ACHN (cell line): ENCODE results near the gene EEF1AKMT4.

ENCODE experiments used
- DNase-seq: peaks from one replicate; pipeline ENCODE4 v3.0.0-alpha.2; 2015
- in situ Hi-C: cut with HindIII; loops from 2 replicates; pipeline ENCODE4 v1.10.0; 2017; ENCODE audit warnings: low sequenced_read_pairs, low pct_ligation_motif_present, low pct_unique_long_range_greater_than_20kb

EEF1AKMT4 gene

DNA sequence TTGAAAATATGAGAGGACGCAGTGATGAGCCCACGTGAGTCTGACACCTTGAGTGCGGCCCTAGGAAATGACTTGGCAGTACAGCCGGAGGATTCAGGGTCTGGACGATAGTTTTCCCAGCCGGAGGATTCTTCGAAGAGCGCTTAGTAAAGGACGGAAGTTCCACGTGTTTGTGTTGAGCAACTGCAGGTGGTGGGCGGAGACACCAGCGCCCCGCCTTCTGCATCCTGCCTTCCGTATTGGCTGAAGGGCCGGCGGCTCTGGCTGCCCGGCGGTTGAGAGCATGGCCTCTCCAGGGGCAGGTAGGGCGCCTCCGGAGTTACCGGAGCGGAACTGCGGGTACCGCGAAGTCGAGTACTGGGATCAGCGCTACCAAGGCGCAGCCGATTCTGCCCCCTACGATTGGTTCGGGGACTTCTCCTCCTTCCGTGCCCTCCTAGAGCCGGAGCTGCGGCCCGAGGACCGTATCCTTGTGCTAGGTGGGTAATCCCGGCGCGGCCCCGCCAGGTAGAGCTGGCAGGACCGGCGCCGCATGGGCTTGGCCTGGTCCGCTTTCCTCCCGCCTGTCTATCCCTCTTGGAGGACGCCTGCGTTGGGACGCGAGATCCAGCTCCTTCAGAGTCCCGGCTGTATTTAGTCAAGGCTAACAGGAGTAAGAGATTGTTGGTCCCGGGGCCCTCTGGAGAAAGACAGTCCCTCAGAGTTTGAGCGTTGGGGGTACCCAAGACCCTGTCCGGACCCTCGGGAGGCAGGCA lies at the start of gene EEF1AKMT4:
TSS of gene EEF1AKMT4 (plus strand) at position 261 of the 755 bp plus-strand sequence. CDS start at position 284, 23 bp downstream.
- peak; percentile 94 for DNase-seq
- in situ Hi-C loops = no loop called here

DNA sequence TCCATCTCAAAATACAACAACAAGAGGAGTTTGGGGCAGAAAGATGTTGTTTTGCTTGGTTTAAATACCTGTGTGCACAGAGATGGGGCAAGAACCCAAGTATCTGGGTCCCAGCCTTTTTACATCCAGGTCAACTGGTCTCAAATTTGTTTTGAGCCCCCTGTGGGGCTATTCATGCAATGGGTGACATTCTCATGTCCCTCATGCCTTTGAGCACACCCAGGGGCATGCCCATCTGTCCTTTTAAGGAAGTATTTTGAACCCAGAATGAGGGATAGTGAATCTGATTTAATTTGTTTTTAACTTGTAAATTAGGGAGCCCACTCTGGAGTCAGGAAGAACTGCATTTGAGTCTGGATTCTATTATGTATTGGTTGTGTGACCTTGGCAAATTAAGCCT lies 48.6 kb upstream of the EEF1AKMT4 start:
- in situ Hi-C loops = no loop called here
- no peak for DNase-seq

DNA sequence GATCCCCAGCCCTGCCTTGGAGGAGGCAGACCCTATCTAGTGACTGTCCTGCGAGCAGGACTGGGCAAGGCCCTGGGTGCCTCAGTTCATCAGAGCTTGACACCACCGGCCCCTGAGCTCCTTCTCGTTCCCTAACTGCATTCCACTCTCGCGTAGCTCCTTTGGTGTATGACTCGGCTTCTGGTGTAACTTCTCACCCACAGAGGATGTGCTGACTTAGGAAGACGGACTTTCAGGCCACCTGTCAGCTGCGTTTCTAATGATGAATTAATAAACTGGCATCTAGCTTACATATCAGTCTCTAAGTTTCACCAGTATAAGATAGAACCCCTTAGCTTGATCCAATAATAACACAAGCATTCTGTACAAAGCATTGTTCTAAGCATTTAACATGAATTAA lies 45.9 kb upstream of the EEF1AKMT4 start:
- no peak for DNase-seq

DNA sequence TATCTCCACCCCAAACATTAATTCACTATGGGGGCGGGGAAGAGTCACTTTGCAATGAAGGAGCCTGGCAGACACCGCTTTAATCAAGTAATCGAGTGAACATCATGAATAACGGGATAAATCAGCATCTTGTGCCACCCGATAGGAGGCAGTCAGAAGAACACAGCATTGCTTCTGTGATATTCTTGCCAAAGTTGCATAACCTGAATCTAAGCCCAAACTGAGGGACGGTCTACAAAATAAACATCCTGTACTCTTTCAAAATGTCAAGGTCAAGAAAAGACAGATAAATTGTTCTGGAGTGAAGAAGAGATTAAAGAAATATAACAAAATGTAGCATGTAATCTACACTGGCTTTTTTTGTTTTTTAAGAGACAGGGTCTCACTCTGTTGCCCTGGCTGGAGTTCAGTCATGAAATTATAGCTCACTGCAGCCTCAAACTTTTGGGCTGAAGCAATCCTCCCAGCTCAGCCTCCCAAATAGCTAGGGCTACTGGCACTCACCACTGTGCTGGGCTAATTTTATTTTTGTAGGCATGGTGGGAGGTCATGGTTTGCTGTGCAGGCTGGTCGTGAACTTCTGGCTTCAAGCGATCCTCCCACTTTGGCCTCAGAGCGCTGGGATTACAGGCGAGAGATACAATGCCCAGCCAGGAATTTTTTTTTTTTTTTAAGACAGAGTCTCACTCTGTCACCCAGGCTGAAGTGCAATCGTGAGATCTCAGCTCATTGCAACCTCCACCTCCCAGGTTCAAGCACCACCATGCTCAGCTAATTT lies 40.1 kb upstream of the EEF1AKMT4 start:
- in situ Hi-C loops = no loop called here
- DNase-seq = no peak

More for the DNA sequence above, 45.9 kb upstream of the EEF1AKMT4 start:
- in situ Hi-C loops = no loop called here

DNA sequence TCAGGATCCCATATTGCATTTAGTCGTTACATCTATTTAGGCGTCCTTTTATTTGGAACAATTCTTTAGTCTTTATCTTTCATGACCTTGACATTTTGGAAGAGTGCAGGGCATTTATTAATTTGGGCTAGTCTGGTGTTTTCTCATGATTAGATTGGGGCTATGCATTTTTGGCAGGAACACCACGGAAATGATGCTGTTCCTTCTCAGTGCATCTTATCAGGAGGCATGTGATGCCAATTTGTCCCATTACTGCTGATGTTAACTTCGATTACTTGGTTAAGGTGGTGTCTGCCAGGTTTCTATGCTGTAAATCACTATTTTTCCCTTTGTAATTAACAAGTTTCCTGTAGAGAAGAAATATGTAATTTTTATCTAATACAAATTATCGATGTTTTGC lies 38.2 kb upstream of the EEF1AKMT4 start:
- in situ Hi-C loops = no loop called here
- DNase-seq = no peak

DNA sequence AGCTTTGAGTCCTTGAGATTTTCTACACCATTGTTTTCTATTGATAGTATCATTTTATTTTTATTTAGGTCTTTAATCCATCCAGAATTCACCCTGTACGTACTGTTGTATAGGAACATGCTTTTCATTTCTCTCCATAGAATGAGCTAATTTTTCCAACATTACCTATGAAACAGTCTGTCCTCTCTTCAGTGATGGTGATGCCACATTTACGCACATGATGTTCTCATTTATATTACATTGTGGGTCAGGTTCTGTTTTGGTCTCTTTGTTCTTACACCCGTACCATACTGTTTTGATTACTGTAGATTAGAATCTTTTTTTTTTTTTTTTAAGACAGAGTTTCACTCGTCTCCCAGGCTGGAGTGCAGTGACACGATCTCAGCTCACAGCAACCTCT lies 37.8 kb upstream of the EEF1AKMT4 start:
- DNase-seq = no peak
- in situ Hi-C loops = no loop called here

DNA sequence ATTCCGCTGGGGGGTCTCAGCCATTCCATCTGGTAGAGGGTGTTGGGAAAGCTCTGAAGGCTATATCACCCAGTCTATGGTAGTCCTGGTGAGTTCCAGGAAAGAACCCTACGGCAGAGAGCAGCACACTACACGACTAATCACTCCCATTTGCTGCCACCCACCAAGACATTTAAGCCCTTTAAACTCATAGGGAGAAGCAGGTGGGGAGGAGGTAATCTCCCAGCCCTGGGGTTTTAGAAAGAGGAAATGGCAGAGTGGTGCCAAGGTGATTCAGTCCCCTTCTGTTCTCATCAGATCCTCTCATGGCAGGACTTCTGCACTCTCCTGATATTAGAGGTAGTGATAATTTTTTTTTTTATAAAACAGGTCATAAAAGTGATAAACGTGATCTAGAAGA lies 30.7 kb upstream of the EEF1AKMT4 start:
- in situ Hi-C loops = no loop called here
- no peak for DNase-seq

DNA sequence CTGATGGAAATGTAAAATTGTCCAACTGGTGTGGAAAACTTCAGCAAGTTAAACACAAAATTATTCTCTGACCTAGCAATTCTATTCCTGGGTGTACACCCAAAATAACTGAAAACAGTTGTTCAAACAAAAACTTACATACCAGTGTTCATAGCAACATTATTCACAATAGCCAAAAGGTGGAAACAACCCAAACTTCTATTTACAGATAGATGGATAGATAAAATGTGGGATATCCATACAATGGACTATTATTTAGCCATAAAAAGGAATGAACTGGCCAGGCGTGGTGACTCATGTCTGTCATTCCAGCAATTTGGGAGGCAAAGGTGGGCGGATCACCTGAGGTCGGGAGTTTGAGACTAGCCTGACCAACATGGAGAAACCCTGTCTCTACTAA lies 27.0 kb upstream of the EEF1AKMT4 start:
- in situ Hi-C loops = no loop called here
- DNase-seq = no peak

DNA sequence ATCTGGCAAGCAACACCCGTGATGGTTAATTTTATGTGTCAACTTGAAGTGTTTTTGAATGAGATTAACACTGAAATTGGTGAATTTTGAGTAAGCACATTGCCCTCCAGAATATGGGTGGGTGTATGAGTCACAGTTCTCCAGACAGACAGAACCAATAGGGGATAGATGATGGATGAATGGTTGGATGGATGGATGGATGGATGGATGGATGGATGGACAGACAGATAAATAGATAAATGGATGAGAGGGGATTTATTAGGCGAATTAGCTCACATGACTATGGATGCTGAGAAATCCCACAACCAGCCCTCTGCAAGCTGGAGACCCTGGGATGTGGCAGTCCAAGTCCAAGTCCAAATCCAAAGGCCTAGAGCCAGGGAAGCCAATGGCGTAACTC lies 25.5 kb upstream of the EEF1AKMT4 start:
- in situ Hi-C loops = no loop called here
- DNase-seq = no peak

DNA sequence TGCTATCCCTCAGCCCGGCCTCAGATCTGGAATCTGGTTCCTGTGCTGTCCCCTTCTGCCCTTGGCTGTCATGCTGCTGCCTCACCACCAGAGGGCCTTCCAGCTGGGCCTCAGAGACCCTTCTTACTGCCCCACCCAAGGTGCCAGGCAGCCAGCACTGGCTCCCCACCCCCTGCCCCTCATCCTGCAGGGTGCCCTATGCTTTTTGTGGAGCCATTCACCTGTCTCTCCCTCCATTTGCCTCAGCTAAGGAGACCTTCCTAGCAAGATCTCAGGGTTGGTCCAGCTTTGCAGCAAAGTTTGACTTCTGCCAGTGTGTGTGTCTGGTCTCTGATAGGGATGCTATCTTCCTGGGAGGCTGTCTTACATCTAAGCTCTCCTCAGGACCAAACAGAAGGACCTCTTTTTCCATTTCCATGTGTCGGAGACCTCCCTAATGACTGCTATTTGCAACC lies 22.0 kb upstream of the EEF1AKMT4 start:
- in situ Hi-C loops = no loop called here
- DNase-seq = peak; percentile 36

DNA sequence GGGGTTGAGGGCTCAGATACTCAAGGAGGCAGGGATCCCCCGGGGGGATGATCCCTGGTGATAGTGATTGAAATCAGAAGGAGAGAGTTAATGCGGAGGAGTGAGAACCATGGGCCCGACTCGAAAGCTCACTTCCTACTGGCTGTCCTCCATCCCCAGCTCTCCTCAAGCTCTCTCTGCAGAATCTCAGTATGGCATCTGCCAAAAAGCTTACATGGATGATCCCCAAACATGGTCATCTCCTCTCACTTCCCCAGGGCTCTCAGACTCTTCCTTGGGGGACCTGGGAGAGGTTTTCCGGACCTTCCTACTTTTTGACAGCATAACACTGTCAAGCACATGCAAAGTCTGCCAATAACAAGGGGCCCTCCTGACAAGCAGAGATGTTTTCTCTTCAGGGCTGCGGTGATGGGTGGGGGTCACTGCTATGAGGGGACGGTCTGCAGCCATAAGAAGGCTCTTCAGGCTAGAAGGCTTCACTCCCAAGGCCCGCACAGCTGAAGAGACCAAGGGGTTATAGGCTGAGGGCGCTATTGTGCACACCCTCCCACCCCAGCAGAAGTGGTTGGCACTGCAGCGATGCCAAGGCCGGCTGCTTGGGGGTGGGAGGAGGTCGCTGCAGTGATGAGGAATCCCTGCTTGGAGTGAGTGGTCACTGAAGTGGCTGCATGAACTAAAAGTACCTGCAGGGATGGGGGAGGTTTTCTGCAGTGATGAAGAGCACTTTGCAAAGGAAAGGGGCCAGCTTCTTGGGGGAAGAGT lies 20.9 kb upstream of the EEF1AKMT4 start:
- in situ Hi-C loops = no loop called here
- no peak for DNase-seq

DNA sequence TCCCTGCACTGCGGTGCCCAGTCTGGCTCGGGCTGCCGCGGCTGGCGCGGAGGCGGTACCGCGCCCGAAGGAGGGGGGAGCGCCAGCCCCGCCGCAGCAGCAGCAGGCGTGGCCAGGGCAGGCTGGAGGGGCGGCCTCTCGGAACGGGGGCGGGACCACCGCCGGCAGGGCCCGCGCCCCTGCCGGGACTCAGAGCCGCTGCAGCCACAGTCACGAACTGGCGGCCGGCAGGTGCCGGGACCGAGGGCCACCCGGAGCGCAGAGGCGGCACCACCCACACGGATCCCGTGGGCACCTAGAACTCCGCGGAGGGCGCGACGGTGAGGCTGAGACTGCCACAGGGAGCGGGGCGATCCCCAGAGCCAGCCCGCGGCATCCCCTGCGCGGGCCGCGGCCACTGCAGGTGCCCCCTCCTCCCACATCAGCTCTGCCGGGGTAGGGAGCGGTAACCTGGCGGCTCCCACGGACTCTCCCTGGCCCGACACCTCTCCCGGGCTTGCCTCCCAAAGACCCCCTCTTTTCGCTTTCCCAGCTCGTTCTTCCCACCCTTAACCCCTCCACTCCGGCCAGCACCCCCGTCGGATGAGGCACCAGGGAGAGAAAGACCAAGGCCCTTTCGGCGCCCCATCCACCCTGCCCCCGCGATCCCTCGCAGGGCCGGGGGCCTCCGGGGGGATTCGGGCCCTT lies 19.9 kb upstream of the EEF1AKMT4 start, which contains the start of gene VWA5B2:
TSS of gene VWA5B2 (plus strand) at position 192 of the 687 bp plus-strand sequence. CDS start 944 bp downstream, outside the sequence.
- in situ Hi-C loops = no loop called here
- DNase-seq = peak; percentile 74

DNA sequence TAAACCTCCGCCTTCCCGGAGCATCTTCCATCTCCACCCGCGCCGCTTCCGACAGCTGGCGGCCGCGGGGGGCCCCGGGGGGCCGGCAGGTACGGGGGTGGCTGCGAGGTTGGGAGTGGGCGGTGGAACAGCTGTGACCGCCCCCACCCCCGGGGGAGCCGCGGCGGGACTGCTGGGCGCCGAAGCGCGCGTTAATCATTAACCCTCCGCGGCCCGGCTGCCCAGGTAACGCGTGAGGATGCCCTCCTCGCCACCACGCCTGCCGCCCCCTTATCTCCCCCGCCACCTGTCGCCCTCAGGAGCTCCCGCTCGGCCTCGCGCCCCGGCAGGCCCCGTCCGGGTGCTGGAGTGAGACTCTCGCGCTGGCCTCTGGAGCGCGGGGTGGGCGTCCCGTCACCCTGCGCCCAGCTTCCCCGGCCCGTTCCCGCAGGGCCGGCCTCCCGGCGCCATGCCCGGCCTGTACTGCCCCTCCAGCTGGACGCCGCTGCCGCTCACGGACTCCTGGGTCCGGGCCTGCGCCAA lies 19.3 kb upstream of the EEF1AKMT4 start:
- in situ Hi-C loops = no loop called here
- DNase-seq = no peak

DNA sequence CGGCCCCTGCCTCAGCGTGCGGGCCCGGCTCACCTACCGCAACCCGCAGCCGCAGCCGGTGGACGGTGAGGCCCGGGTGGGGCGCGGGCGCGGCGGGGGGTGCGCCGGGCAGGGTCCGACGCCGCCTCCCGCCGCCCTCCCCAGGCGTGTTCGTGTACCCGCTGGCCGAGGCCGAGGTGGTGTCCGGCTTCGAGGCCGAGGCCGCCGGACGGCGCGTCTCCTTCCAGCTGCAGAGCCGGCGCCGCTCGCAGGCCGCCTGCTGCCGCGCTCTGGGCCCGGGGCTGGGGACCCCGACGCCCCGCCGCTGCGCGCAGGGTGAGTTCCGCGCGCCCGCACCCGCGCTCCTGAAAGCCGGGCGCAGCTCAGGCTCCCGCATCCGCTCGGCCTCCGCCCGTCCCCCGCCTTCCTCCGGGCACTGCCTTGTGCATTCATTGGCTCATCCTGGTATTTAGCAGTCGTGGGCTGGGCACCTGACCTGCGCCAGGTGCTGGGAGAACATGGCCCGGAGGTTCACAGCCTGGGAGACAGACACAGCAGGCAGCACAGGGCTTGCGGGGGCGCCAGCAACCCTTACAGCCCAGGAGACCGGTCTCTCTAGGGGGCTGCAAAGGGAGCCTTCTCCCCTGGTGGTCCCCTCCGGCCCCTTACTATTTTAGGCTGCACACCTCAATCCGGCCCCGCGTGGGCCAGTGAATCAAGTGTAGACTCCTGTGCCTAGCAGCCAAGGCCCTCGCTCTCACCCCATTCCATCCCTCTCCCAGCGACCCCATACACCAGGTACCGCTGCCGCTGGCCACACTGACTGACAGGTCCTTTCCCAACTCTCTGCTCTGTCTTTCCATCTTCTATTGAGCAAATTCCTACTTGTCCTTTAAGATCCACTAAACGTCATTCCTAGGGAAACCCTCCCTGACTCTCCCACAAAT lies 18.6 kb upstream of the EEF1AKMT4 start:
- no peak for DNase-seq
- in situ Hi-C loops = no loop called here

DNA sequence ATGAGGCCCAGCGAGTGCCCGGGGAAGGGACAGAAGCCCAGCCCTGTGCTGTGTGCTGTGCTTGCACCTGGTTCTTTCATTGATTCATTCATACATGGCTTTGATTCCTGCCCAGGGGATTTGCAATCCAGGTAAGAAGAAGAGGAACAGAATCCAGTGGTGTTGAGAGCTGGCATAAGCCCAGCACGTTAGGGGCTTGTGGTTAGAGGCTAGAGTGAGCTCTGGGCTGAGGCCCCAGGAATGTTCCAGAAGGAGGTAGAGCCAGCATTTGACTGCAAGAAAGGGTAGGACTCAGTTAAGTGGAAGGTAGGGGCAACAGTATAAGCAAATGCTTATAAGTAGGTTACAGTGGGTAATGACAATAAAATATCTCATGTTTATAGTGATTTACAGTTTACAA lies 17.8 kb upstream of the EEF1AKMT4 start:
- DNase-seq = no peak
- in situ Hi-C loops = no loop called here

DNA sequence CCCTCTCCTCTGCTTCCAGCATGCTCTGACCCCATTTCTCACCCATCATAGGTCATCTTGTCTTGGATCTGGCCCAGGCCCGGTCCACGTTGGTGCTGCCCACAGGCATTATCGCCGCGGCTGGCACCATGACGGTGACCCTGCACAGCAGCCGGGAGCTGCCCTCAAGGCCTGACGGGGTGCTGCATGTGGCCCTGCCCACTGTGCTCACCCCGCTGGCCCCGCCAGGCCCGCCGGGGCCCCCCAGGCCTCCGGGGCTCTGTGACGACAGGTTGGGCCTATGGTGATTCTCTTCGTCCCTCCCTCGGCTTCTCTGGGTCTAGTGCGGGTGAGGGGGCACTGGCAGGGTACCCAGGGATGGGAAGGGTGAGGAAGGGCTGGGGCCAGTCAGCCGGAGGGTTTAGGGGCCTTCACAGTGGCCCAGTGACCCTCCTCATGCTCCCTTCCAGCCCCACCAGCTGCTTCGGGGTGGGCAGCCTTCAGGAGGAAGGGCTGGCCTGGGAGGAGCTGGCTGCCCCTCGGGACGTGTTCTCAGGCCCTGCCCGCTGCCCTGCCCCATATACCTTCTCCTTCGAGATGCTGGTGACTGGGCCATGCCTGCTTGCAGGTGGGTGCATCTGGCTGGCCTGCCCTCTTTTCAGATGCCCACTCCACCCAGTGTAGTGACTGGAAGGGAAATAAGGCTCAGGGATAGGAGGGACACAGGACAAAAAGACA lies 16.2 kb upstream of the EEF1AKMT4 start:
- in situ Hi-C loops = no loop called here

DNA sequence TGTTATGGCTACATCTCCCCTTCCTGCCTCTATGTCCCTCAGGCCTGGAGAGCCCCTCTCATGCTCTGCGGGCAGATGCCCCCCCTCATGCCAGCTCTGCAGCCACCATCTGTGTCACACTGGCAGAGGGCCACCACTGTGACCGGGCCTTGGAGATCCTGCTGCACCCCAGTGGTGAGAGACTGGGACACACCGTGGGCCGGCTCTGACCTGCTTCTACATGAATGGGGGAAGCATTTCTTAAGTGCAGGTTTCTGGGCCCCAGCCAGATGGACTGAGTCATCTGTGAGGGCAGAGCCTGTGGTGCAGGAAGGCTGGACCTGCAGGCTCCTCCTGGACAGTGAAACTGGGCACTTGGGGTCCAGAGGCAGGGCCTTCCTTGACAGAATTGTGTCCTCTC lies 15.2 kb upstream of the EEF1AKMT4 start:
- DNase-seq = peak; percentile 89
- in situ Hi-C loops = no loop called here

More for the DNA sequence above, 16.2 kb upstream of the EEF1AKMT4 start:
- DNase-seq = no peak
